ENCODE data around the gene BICD1. TPM values are rescaled to one million over a fixed set of nuclear protein-coding genes. Genes with fewer than 3 reads are reported as not detected.
A peak's percentile ranks its signal among the peaks of the same experiment; 100 is the strongest.

The BICD1 gene
- polyA plus RNA-seq, 1 donor: 9.0 TPM

GRCh38 chr12:32102234-32102633, 4.4 kb upstream of the BICD1 start:
- no peak for DNase-seq (ENCODE audit: low read depth)

- no peak for DNase-seq (ENCODE audit: low read depth)
These were observed 1.9 kb upstream of the BICD1 start for GRCh38 chr12:32104572-32105355.

GRCh38 chr12:32105986-32106516, 596 bp upstream of the BICD1 start:
- no peak for DNase-seq (ENCODE audit: low read depth)

- no peak for DNase-seq (ENCODE audit: low read depth)
These were observed 966 bp downstream of the BICD1 start for GRCh38 chr12:32107359-32108267.

GRCh38 chr12:32108787-32109186, 2.1 kb downstream of the BICD1 start:
- DNase-seq (ENCODE audit: low read depth): no peak

GRCh38 chr12:32110417-32110816, 3.8 kb downstream of the BICD1 start:
- no peak for DNase-seq (ENCODE audit: low read depth)

- no peak for DNase-seq (ENCODE audit: low read depth)
These were observed 4.3 kb downstream of the BICD1 start for GRCh38 chr12:32110942-32111341.

- DNase-seq (ENCODE audit: low read depth): no peak
These were observed 8.9 kb downstream of the BICD1 start for GRCh38 chr12:32115404-32116104.

- DNase-seq (ENCODE audit: low read depth): no peak
These were observed 10.2 kb downstream of the BICD1 start for GRCh38 chr12:32116897-32117296.

- no peak for DNase-seq (ENCODE audit: low read depth)
These were observed 10.7 kb downstream of the BICD1 start for GRCh38 chr12:32117316-32117715.

- no peak for DNase-seq (ENCODE audit: low read depth)
These were observed 12.2 kb downstream of the BICD1 start for GRCh38 chr12:32118806-32119205.

GRCh38 chr12:32120419-32120818, 13.8 kb downstream of the BICD1 start:
- DNase-seq (ENCODE audit: low read depth): no peak

- no peak for DNase-seq (ENCODE audit: low read depth)
These were observed 18.0 kb downstream of the BICD1 start for GRCh38 chr12:32124637-32125036.

GRCh38 chr12:32125455-32126084, 18.9 kb downstream of the BICD1 start:
- no peak for DNase-seq (ENCODE audit: low read depth)

GRCh38 chr12:32126720-32127119, 20.1 kb downstream of the BICD1 start:
- DNase-seq (ENCODE audit: low read depth): no peak

GRCh38 chr12:32131666-32132065, 25.0 kb downstream of the BICD1 start:
- no peak for DNase-seq (ENCODE audit: low read depth)

GRCh38 chr12:32134101-32134888, 27.6 kb downstream of the BICD1 start:
- DNase-seq (ENCODE audit: low read depth): no peak

GRCh38 chr12:32135967-32136366, 29.3 kb downstream of the BICD1 start:
- DNase-seq (ENCODE audit: low read depth): no peak

GRCh38 chr12:32136404-32136803, 29.8 kb downstream of the BICD1 start:
- DNase-seq (ENCODE audit: low read depth): no peak

GRCh38 chr12:32139064-32139421, 32.4 kb downstream of the BICD1 start:
- DNase-seq (ENCODE audit: low read depth): peak; percentile 28

- DNase-seq (ENCODE audit: low read depth): no peak
These were observed 34.2 kb downstream of the BICD1 start for GRCh38 chr12:32140877-32141276.
